CD4-positive, alpha-beta memory T cell (primary cell): ENCODE results near the gene FRMD4A. TPM values are rescaled to one million over a fixed set of nuclear protein-coding genes. Genes with fewer than 3 reads are reported as not detected.

ENCODE experiments used
- CTCF ChIA-PET: fragments of 350-600 bp; sonication (Branson Sonifier 250); formaldehyde crosslinking; loops from one replicate; lab custom pipeline; 2021; ENCODE audit warnings: inconsistent platforms; ENCODE audit not compliant: partially characterized antibody; lab: Charles Lee
- POLR2A ChIA-PET: fragments of 350-600 bp; sonication (Branson Sonifier 250); formaldehyde crosslinking; loops from one replicate; lab custom pipeline; 2021; ENCODE audit not compliant: partially characterized antibody; lab: Charles Lee
- DNase-seq, 5 donors: peaks; one replicate each; pipeline versions ENCODE4 v3.0.0 to v3.0.0-alpha.2; 2020 to 2022; ENCODE audit warnings: mixed read lengths in 1 of 5
- H3K27ac ChIP-seq: one replicate; pipeline ENCODE4 v1.7.0; 2013; ENCODE audit warnings: low read depth, low read length
- H3K27me3 ChIP-seq: 2 replicates; pipeline ENCODE4 v1.7.0; 2013; ENCODE audit warnings: mild to moderate bottlenecking, low read length, moderate library complexity; ENCODE audit not compliant: insufficient read depth
- H3K36me3 ChIP-seq: 2 replicates; pipeline ENCODE4 v1.7.0; 2013; ENCODE audit warnings: mild to moderate bottlenecking, low read length, moderate library complexity; ENCODE audit not compliant: insufficient read depth
- H3K4me1 ChIP-seq: 2 replicates; pipeline ENCODE4 v1.7.0; 2013; ENCODE audit warnings: mild to moderate bottlenecking, low read length, moderate library complexity; ENCODE audit not compliant: insufficient read depth
- H3K4me3 ChIP-seq, 2 donors: one replicate each; pipeline ENCODE4 v1.7.0; 2013; ENCODE audit warnings: low read length in 2 of 2, mild to moderate bottlenecking in 1 of 2
- H3K9me3 ChIP-seq, 2 donors: one replicate each; pipeline ENCODE4 v1.7.0; 2013; ENCODE audit warnings: low read length in 2 of 2, control low read depth in 1 of 2; ENCODE audit not compliant: control insufficient read depth in 1 of 2
- H3K27ac Mint-ChIP-seq, 7 donors: one replicate each; pipeline ENCODE4 v1.8.0; 2020 to 2021; ENCODE audit warnings: mixed read lengths in 7 of 7, mild to moderate bottlenecking in 6 of 7, inconsistent platforms in 3 of 7, moderate library complexity in 3 of 7
- H3K27me3 Mint-ChIP-seq, 2 donors: one replicate each; pipeline ENCODE4 v1.8.0; 2020 to 2021; ENCODE audit warnings: mixed read lengths in 2 of 2
- H3K36me3 Mint-ChIP-seq, 2 donors: one replicate each; pipeline ENCODE4 v1.8.0; 2020 to 2021; ENCODE audit warnings: mixed read lengths in 2 of 2, inconsistent platforms in 1 of 2, mild to moderate bottlenecking in 1 of 2
- H3K4me1 Mint-ChIP-seq, 4 donors: one replicate each; pipeline ENCODE4 v1.8.0; 2020 to 2021; ENCODE audit warnings: mixed read lengths in 4 of 4, mild to moderate bottlenecking in 1 of 4
- H3K4me3 Mint-ChIP-seq, 8 donors: one replicate each; pipeline ENCODE4 v1.8.0; 2020 to 2021; ENCODE audit warnings: mixed read lengths in 8 of 8, mild to moderate bottlenecking in 7 of 8, moderate library complexity in 6 of 8, inconsistent platforms in 3 of 8
- H3K9me3 Mint-ChIP-seq, 8 donors: one replicate each; pipeline ENCODE4 v1.8.0; 2020 to 2021; ENCODE audit warnings: mixed read lengths in 8 of 8, mild to moderate bottlenecking in 5 of 8, inconsistent platforms in 3 of 8, moderate library complexity in 1 of 8
- intact Hi-C: fragments of 100-400 bp; cut with micrococcal nuclease; formaldehyde crosslinking; loops from one replicate; pipeline ENCODE4 v1.15.1; 2023
- polyA plus RNA-seq, 2 donors: library from polyadenylated mRNA; unstranded; fragments of 300-500 nt; fragmentation: Illumina TruSeq; gene quantifications; one replicate each; pipeline ENCODE4 v1.2.3, GENCODE V29; 2021
- total RNA-seq, 2 experiments: library from RNA; stranded (reverse); gene quantifications; one replicate each; pipeline ENCODE4 v1.2.3, GENCODE V29; 2021

FRMD4A gene
- total and polyA plus RNA-seq, 4 experiments from 2014 or later, result 0.89 to 2.4 (median 1.9) TPM; not detected in 1

DNA sequence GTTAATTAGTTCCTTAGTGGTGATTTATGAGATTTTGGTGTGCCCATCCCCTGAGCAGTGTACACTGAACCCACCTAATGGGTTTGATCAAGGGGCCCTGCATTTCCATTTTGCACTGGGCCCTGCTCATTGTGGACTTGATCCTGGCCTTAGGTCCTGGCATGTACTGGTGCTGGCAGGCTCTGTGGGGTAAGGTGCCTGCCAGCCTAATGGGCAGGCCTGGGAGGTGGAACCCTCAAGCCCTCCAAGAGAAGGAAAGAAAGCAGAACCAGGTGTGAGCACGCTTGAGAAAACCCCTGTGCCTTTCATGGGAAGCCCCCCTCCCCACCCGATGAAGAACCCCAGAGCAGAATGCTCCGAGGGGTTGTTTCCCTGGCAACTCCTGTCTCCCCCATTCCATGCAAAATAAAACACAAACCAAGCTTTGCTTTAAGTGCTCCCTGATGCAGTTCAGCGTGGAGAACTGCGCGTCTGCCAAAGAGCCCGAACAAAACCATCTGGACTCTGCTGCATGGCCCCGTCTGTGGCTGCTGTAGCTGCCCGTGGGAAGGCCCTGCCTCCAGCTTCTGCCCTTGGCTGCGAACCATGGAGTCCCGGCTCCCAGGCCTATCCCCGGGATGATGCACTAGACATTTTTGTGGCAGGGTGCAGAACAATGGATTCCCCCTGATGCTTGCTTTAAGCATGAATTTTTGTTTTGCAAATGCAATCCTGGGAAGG lies 620.6 kb downstream of the FRMD4A start:
- Histone ChIP-seq H3K4me1 (peaks cover 14% of the 10 kb centered on the region), H3K9me3 (no peaks in the 10 kb centered on the region), H3K36me3 (no peaks in the 10 kb centered on the region), H3K27me3 (no peaks in the 10 kb centered on the region), H3K27ac (no peak overlapping the region), H3K4me3 (no peak overlapping the region)
- Mint-ChIP-seq H3K27ac (no peak overlapping the region), H3K27me3 (peaks cover 16 to 23% of the 10 kb centered on the region in 2 donors), H3K36me3 (no peaks in the 10 kb centered on the region), H3K4me3 (no peak overlapping the region), H3K4me1 (peaks cover 13 to 20% (median 17%) of the 10 kb centered on the region in 4 donors), H3K9me3 (no peaks in the 10 kb centered on the region)
- CTCF ChIA-PET, result no interaction called here
- intact Hi-C loops, result no loop called here
- no peak for DNase-seq
- POLR2A ChIA-PET, result no interaction called here

DNA sequence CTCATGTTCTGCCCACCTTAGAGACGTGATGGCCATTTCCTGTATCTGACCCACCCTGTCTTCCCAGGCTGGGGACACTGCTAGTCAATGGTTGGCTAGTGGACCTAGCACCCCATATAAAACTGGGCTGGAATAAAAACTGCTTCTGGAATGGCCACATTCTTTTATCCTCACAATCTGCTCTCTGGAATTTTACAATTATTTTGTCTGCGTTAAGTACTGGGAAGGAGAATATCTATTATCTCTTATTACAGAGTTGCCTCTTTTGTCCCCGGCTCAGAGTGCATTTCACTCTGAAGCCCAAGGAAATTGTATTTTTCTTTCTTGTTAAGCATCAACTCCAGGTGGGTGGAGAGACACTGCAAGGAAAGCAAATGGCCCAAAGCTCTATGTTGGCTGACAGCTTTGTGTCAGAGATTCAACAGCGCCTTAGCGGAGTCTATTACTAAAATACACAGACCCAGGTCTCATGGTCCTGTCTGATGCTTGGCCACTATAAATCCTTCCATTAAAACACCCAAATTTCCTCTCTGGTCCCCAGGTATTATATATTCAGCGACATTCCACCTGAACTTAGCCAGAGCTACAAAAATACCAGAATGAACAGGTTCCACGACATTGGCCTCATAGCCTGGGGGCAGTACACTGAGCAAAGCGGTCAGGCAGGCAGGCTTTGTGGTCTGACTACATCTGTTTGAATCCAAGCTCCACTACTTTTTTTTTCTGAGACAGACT lies 622.3 kb downstream of the FRMD4A start:
- Histone ChIP-seq H3K9me3 (no peaks in the 10 kb centered on the region), H3K4me1 (peaks cover 14% of the 10 kb centered on the region), H3K27me3 (no peaks in the 10 kb centered on the region), H3K4me3 (no peak overlapping the region), H3K36me3 (no peaks in the 10 kb centered on the region), H3K27ac (no peak overlapping the region)
- Mint-ChIP-seq H3K4me3 (peak overlapping the region in 5 of 8 donors; percentile 12 to 83 (median 77)), H3K27me3 (peaks cover 18 to 31% of the 10 kb centered on the region in 2 donors), H3K9me3 (peaks cover 0 to 2% (median 0%) of the 10 kb centered on the region in 8 donors), H3K4me1 (peaks cover 13 to 20% (median 17%) of the 10 kb centered on the region in 4 donors), H3K27ac (no peak overlapping the region), H3K36me3 (no peaks in the 10 kb centered on the region)
- CTCF ChIA-PET, result no interaction called here
- POLR2A ChIA-PET, result no interaction called here
- DNase-seq, result no peak
- intact Hi-C loops, result no loop called here

DNA sequence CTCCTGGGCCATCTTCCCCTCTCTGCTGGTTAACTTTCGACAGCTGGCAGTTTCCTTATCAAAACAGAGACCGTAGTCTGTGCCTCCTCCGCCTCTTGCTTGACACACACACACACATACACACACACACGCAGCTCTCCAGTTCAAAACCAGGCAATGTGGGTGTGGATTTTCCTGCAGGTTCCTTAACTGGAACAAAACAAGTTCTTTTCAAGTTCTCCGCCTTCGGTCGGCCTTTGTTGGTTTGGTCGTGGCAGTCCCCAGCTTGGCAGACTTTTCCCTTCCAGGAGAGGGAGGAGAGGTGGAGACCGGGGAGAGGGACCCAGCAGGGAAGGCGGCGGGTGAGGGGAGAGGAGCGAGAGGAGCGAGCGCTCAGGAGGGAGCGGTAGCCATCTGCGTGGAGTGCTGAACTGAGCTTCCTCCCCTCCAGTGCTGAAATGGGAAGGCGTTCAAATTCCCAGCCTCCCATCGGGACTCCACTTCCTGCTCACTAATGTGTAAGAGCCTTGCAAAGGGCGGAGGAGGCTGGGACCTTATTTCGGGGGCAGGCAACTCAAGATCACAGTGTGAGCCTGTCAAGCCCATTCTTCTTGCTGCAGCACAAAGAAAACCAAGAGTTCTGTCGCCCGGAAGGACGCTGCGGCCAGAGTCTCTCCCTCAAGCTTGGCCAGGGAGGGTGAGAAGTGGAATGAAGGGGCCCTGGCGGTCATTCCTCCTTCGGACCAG lies 623.4 kb downstream of the FRMD4A start:
- ChIA-PET CTCF (interaction anchor here (0.6 to 1.3 kb wide), 2 partner anchors 7 to 207 kb away, joined by 3 read pairs; no protein-coding TSS in a partner anchor), POLR2A (no interaction called here)
- Histone ChIP-seq H3K9me3 (no peaks in the 10 kb centered on the region), H3K27ac (no peak overlapping the region), H3K27me3 (no peaks in the 10 kb centered on the region), H3K4me1 (peaks cover 14% of the 10 kb centered on the region), H3K4me3 (peak overlapping the region; percentile 23 to 32), H3K36me3 (no peaks in the 10 kb centered on the region)
- H3K9me3 Mint-ChIP-seq, result peaks cover 0 to 2% (median 0%) of the 10 kb centered on the region in 8 donors
- peaks cover 13 to 20% (median 17%) of the 10 kb centered on the region in 4 donors for H3K4me1 Mint-ChIP-seq
- no peaks in the 10 kb centered on the region for H3K36me3 Mint-ChIP-seq
- peaks cover 18 to 32% of the 10 kb centered on the region in 2 donors for H3K27me3 Mint-ChIP-seq
- no peak overlapping the region for H3K27ac Mint-ChIP-seq
- H3K4me3 Mint-ChIP-seq, result peak overlapping the region; percentile 12 to 83 (median 70)
- intact Hi-C loops, result no loop called here
- DNase-seq, result peak in 2 of 5 donors; percentile 5

DNA sequence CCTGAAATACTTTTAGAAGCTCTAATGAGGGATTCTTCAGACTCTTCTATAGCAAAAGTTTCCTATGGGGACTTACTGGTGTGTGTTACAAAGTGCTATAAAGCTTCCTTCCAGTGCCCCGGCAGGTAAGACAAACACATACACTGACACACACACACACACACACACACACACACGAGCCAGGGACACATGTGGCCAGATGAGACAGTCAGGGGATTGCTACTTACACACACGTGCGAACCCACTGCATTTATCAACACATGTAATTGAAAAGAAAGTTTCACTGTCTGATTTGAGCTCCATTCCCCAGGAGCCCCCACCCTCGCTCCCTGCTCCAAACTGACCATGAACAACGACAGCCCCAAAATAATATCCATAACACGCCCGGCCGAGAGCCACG lies 624.1 kb downstream of the FRMD4A start:
- Mint-ChIP-seq H3K9me3 (peaks cover 0 to 2% (median 0%) of the 10 kb centered on the region in 8 donors), H3K27me3 (peaks cover 18 to 34% of the 10 kb centered on the region in 2 donors), H3K27ac (no peak overlapping the region), H3K4me1 (peaks cover 13 to 20% (median 17%) of the 10 kb centered on the region in 4 donors), H3K36me3 (no peaks in the 10 kb centered on the region), H3K4me3 (peak overlapping the region in 4 of 8 donors; percentile 71 to 83 (median 78))
- H3K4me1 ChIP-seq, result peaks cover 14% of the 10 kb centered on the region
- H3K27me3 ChIP-seq, result no peaks in the 10 kb centered on the region
- no peaks in the 10 kb centered on the region for H3K9me3 ChIP-seq
- POLR2A ChIA-PET, result no interaction called here
- no peaks in the 10 kb centered on the region for H3K36me3 ChIP-seq
- no peak for DNase-seq
- intact Hi-C loops, result no loop called here
- no peak overlapping the region for H3K27ac ChIP-seq
- no peak overlapping the region for H3K4me3 ChIP-seq
- CTCF ChIA-PET, result interaction anchor here (0.6 to 1.3 kb wide), 2 partner anchors 8 to 208 kb away, joined by 3 read pairs; no protein-coding TSS in a partner anchor

- Mint-ChIP-seq H3K27ac (no peak overlapping the region), H3K27me3 (peaks cover 18 to 38% of the 10 kb centered on the region in 2 donors), H3K36me3 (no peaks in the 10 kb centered on the region), H3K9me3 (peaks cover 0 to 2% (median 0%) of the 10 kb centered on the region in 8 donors), H3K4me3 (no peak overlapping the region), H3K4me1 (peaks cover 13 to 20% (median 17%) of the 10 kb centered on the region in 4 donors)
- DNase-seq, result no peak
- ChIA-PET CTCF (interaction anchor here (1.3 kb wide), 1 partner anchor 8 kb away, joined by 3 read pairs; no protein-coding TSS in a partner anchor), POLR2A (no interaction called here)
- Histone ChIP-seq H3K27me3 (no peaks in the 10 kb centered on the region), H3K4me1 (peaks cover 14% of the 10 kb centered on the region), H3K27ac (no peak overlapping the region), H3K36me3 (no peaks in the 10 kb centered on the region), H3K9me3 (no peaks in the 10 kb centered on the region), H3K4me3 (no peak overlapping the region)
- intact Hi-C loops, result no loop called here
Measured at GRCh38 chr10:13706175-13706574, 624.5 kb downstream of the FRMD4A start.

DNA sequence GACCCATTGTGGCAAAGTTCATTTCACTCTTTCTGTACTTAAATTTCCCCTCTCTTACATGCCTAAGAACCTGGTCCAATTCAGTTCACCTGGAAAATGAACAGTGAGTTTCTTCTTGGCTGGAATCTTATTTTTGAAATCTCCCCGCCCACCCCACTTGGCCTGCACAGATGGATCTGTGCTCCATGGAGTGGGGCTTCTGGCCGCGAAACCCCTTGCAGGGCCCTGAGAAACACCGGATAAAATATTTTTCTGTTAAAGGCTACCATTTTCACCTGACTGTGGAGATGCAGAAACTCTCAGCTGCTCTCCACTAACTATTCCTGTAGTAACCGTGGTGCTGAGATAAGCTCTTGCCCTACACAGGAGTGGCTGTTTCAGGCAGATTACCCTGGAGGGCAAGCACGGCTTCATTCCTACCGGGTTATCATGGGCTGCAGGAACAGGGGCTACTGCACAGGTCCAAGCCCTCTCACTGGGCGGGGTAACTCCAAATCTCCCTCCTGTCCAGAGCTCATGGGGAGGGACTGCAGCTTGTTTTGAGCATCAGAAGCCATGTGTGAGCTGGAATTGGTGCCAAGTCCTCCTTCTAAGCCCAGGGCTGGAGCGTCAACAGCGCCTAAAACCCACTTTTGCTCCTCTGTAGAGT lies 625.1 kb downstream of the FRMD4A start:
- Histone ChIP-seq H3K4me1 (peaks cover 14% of the 10 kb centered on the region), H3K4me3 (no peak overlapping the region), H3K27me3 (no peaks in the 10 kb centered on the region), H3K27ac (no peak overlapping the region), H3K36me3 (no peaks in the 10 kb centered on the region), H3K9me3 (no peaks in the 10 kb centered on the region)
- Mint-ChIP-seq H3K27me3 (peaks cover 18 to 39% of the 10 kb centered on the region in 2 donors), H3K9me3 (peaks cover 0 to 2% (median 0%) of the 10 kb centered on the region in 8 donors), H3K36me3 (no peaks in the 10 kb centered on the region), H3K27ac (no peak overlapping the region), H3K4me3 (no peak overlapping the region), H3K4me1 (peaks cover 13 to 20% (median 17%) of the 10 kb centered on the region in 4 donors)
- POLR2A ChIA-PET, result interaction anchor here (1.2 kb wide), 1 partner anchor 14 kb away, joined by 3 read pairs; no protein-coding TSS in a partner anchor
- no peak for DNase-seq
- intact Hi-C loops, result no loop called here
- CTCF ChIA-PET, result interaction anchor here (1.3 kb wide), 1 partner anchor 9 kb away, joined by 3 read pairs; no protein-coding TSS in a partner anchor
